Measurements from ENCODE around the gene DBH.

Gene DBH

GRCh38 chr9:133701981-133702797, 66.0 kb downstream of the DBH start:
- DNase-seq (ENCODE audit: low spot score): no peak

GRCh38 chr9:133702798-133703590, 66.8 kb downstream of the DBH start:
- no peak for DNase-seq (ENCODE audit: low spot score)

GRCh38 chr9:133703591-133704399, 67.6 kb downstream of the DBH start:
- no peak for DNase-seq (ENCODE audit: low spot score)

GRCh38 chr9:133704711-133705181, 68.6 kb downstream of the DBH start:
- no peak for DNase-seq (ENCODE audit: low spot score)

DNA sequence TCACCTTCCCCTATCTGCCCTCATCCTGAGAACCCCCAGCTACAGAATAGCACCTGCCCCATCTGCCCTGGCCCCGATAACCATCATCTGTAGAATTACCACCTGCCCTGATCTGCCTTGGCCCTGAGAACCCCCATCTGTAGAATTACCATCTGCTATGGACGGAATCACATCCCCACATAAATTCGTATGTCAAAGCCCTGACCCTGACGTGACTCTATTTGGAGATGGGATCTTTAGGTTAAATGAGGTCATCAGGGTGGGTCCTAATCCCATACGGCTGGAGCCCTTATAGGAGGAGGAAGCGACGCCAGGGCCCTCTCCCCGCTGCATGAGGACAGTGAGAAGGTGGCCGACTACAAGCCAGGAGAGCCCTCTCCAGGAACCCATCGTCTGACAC, 69.4 kb downstream of the DBH start:
- DNase-seq (ENCODE audit: low spot score): no peak

GRCh38 chr9:133706307-133707050, 70.3 kb downstream of the DBH start:
- no peak for DNase-seq (ENCODE audit: low spot score)

DNA sequence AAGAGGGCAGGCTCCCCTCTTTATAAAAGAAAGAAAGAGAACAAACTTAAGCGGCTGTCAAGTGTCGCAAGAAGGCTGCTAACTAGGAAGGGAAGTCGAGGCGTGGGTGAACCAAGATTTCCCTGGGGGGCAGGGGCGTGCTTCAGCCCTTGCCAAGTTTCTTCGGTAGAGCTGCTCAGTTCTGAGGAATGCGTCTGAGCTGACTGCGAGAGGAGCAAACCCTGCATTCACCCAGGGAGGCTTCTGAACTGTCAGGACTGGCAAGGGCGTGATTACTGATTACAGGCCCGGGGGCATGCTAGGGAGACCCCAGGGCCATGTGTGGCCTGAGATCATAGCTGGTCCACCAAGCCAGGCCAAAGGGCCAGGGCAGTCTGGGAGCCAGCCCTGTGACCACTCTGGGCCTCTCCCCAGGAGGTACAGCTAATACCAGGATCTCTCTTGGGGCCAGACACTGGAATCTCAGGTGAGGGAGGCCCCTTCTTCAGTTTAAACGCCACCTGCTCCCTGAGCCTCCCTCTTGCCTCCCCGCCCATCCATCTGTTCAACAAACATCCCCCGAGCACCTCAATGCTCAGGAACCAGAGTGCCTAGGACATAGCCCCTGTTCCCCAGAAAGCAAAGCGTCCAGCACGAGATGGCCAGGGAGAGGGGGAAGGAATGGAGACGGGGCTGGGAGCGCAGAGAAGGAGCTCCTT, 71.1 kb downstream of the DBH start:
- DNase-seq (ENCODE audit: low spot score): no peak

DNA sequence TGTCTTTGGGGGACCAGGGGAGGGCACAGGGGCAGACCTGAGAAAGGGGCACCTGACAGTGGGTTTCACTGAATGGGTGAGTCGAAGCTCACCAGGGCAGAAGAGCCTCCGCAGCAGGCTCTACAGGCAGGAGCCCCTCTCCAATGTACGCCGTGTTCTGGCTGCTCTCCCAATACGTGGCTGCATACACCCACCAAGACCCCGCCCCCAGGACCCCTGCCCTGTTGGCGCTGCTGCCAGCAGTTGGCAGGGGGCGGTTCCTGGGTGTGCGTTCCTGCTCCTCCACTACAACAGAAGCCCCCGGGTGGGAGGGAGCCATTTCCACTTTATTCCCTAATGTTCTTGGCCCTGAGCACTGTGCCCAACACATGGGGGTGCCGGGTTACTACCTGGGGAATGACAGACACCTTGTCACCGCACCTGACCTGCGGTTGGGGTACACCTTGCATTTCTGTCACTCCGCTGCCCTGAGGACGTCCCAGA, 71.6 kb downstream of the DBH start:
- DNase-seq (ENCODE audit: low spot score): no peak

DNA sequence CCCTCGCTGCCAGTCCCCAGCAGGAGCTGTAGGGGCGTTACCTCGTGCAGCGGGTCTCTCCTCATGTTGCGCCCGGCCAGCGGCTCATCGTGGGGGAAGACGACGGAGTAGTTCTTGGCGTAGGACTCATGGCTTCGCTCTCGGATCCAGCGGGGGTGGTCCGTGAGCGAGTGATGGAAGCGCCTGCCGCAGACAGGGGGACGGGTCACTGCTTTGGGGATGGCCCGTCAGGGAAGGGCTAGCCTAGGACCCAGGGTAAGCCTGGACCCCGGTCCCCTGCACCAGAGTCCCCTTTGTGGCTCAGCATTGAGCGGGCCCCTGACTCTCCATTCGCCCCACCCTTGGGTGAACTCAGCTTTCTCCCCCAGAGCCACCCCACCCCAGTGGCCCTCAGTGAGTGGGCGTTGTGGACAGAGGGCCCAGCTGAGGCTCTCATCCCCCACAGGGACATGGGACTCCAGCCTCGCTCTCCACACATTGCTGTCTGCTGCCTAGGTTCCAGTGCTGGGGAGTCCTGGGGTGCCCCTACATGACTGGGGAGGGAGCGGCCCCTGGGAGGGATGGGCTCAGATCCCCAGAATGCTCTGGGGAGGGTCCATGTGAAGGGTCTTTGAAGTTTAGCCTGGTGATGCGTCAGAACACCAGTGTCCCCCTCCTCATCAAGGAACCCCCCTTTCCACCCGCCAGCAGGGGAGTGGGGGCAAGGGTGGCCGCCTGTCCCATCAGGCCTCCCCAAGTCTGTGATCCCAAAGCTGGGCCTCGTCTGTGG, 72.3 kb downstream of the DBH start:
- DNase-seq (ENCODE audit: low spot score): no peak
